HG03095 (cell line): ENCODE data around the gene IL21R.

Experiments used
- ATAC-seq: cut with Tn5 transposase; IDR thresholded peaks from one replicate; pipeline ENCODE4 v1.9.1; 2021; ENCODE audit warnings: moderate library complexity; ENCODE audit not compliant: unreplicated experiment

Gene IL21R

GRCh38 chr16:27483624-27484023 is 81.7 kb downstream of the IL21R start:
- no peak for ATAC-seq

- no peak for ATAC-seq
Observed at GRCh38 chr16:27485126-27485525, 83.2 kb downstream of the IL21R start.

GRCh38 chr16:27485811-27486210 is 83.8 kb downstream of the IL21R start:
- no peak for ATAC-seq

- no peak for ATAC-seq
Observed at GRCh38 chr16:27486344-27486743, 84.4 kb downstream of the IL21R start.

- ATAC-seq, result no peak
Observed at GRCh38 chr16:27486760-27487159, 84.8 kb downstream of the IL21R start.

- no peak for ATAC-seq
Observed at GRCh38 chr16:27489421-27489820, 87.4 kb downstream of the IL21R start.

- ATAC-seq, result no peak
Observed at GRCh38 chr16:27489906-27490305, 87.9 kb downstream of the IL21R start.

- no peak for ATAC-seq
Observed at GRCh38 chr16:27491894-27492587, 90.1 kb downstream of the IL21R start.

GRCh38 chr16:27492588-27492979 is 90.6 kb downstream of the IL21R start:
- ATAC-seq, result no peak

GRCh38 chr16:27495191-27495590 is 93.2 kb downstream of the IL21R start:
- no peak for ATAC-seq

GRCh38 chr16:27498031-27498825 is 96.3 kb downstream of the IL21R start:
- no peak for ATAC-seq

- ATAC-seq, result no peak
Observed at GRCh38 chr16:27498916-27499658, 97.1 kb downstream of the IL21R start.

GRCh38 chr16:27499659-27500055 is 97.7 kb downstream of the IL21R start:
- ATAC-seq, result no peak

GRCh38 chr16:27500801-27501200 is 98.8 kb downstream of the IL21R start:
- no peak for ATAC-seq
